GM18526 (cell line): Measurements from ENCODE around the gene DDTL.

Experiments used
- POLR2A ChIP-seq: IDR thresholded peaks from 3 replicates; pipeline ENCODE4 v1.6.1; 2011; ENCODE audit not compliant: insufficient read length; ENCODE audit errors: extremely low read depth

DDTL gene

DNA sequence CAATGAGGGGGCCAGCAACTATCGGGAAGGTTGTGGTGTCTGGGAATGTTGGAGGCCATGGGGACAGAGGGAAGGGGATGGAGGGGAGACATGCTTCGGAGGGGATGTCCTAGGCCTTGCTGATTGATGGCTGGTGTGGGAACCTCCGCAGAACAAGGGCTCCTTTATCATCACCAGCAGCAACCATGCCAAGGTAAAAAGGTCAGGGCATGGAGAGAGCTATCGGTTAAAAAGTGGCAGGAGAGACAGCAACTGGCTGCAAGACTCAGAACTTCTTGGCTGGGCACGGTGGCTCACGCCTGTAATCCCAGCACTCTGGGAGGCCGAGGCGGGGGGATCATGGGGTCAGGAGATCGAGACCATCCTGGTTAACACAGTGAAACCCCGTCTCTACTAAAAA lies 35.6 kb downstream of the DDTL start:
- no peak for TF ChIP-seq POLR2A

DNA sequence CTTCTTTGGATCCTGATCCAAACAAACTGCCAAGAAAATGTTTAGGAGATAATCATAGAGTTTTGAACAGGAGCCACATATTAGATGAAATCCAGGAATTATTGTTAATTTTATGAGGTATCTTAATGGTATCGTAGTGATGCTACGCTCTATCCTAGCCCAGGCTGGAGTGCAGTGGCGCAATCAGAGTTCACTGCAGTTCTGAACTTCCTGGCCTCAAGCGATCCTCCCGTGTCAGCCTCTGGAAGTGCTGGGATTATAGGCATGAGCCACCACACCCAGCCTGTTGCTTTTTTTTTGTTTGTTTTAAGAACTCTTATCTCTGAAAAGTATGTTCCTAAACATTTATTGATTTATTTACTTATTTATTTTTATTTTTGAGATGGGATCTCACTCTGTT lies 36.2 kb downstream of the DDTL start:
- TF ChIP-seq POLR2A, result no peak

DNA sequence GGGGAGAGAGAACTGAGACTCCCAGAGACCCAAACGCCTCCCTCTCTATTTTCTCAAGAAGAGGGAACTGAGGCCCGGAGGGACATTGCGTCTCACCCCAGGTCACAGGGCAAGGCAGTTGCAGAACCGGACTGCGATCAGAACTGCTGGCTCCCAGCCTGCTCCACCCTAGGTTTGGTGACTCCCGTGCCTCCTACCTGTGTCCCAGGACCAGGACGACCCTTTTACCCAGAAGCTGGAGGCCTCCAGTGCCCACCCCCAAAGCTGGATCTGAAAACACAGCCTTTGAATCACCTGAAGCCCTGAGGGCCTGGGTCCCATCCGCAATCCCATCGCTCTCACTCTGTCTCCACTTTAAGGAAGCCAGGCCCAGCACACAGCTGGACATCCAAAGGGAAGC lies 37.2 kb downstream of the DDTL start:
- no peak for TF ChIP-seq POLR2A

DNA sequence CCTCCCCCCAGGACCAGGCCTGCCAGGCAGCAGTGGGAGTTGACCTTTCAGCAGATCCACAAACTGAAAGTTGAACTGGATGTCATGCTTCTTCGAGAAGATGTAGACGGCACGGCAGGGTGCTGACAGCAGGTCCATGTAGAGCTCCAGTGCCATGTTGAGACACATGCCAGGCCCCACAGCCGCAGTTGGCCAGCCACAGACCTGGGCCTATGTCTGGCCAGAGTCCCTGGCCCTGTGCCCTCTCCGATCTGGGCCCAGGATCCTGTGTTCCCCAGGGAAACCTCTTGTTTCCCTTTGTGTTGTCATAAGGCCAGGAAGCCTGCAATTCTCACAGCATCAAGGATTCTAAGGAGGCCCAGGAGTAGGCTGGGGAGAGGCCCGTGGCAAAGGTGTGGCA lies 38.5 kb downstream of the DDTL start, which contains the start of gene GSTT4:
Gene GSTT4 (minus strand): TSS at position 253 of the 400 bp plus-strand sequence. CDS start 97 bp downstream, at position 156.
- TF ChIP-seq POLR2A, result no peak

DNA sequence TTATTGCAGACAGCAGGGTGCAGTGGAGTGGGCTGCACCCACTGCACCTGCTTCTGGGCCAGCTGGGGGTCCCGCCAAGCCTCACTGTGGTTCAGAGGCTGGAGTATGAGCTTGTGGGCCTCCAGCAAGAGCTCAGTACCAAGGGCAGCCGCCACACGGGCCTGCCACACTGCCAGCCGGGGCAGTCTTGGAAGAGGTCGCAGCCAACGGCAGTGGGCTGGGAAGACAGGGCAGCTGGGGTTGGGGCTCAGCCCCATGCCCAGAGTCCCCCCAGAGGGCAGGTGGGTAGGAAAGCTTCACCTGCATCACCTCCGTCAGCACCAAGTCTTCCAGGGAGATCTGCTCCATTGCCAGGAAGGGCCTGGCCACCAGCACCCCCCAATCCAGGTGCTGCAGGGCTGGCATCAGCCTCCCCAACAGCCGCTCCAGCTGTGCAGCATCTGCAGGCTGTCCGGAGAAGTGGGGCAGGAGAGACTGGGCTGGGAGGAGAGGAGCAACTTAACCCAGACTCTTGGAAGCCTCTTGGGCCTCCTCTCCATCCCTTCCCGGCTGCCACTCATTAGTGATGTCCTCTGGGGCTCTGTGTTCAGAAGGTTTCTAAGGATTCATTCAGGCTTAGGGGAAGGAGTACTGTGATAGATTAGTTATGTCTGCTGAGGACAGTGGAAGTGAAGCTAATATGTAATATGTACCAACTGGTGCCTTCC lies 39.7 kb downstream of the DDTL start:
- TF ChIP-seq POLR2A, result no peak

DNA sequence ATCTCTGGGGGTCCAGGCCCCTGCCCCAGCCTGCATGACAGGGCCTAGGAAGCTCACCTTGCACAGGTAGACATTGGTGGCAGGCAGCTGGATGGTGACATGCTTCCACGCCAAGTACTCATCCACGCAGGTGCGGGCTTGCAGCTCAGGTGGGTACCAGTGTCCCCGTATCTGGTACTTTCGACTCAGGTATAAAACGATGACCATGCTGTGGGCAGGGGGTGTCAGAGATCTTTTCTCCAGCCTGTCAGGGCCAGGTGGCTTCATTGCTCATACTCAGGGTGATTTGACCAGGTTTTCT lies 40.2 kb downstream of the DDTL start:
- TF ChIP-seq POLR2A, result no peak

DNA sequence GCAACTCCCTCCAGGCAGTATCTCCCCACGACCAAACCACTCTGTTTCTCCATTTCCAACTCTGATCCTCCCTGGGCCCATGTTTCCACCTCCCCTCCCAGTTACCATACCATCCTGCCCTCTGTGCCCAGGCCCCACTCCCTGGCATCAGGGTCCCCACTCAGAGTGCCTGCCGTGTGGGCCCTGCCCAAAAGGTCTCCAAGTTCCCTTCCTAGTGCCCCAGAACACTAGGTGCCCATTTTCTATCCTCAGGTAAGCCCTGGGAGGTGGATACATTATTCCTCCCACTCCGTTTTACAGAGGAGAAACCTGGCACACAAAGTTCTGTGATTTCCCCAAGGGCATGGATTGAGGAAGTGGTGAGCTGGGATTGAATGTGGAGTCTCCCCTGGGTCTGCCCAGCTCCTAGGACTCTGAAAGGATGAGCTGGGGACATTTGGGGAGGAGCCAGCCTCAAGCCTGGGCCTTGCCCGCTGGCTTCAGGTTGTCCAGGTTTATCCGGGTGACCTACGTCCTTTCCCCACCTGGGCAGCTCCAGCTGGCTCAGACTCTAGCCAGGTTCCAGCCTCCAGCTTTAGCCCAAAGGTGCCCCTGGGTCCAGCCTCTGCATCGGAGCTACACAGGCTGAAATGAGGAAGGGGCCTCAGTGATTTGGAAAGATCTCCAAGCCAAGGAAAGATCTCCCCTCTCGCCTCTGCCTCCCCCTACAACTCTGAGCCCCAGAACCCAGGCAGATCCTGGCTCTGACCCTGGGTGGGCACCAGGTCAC lies 40.7 kb downstream of the DDTL start:
- TF ChIP-seq POLR2A, result no peak

DNA sequence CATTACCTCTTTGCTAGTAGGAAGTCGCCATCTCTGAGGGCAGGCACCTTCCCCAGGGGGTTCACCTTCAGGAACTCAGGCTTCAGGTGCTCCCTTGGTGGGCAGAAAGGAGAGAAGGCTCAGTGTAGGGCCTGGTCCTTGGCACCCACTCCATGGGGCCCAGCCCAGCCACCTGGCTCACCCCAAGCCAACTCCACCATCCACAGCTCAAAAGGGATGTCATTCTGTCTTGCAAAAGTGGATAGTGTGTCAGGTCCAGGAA lies 41.3 kb downstream of the DDTL start:
- no peak for TF ChIP-seq POLR2A

DNA sequence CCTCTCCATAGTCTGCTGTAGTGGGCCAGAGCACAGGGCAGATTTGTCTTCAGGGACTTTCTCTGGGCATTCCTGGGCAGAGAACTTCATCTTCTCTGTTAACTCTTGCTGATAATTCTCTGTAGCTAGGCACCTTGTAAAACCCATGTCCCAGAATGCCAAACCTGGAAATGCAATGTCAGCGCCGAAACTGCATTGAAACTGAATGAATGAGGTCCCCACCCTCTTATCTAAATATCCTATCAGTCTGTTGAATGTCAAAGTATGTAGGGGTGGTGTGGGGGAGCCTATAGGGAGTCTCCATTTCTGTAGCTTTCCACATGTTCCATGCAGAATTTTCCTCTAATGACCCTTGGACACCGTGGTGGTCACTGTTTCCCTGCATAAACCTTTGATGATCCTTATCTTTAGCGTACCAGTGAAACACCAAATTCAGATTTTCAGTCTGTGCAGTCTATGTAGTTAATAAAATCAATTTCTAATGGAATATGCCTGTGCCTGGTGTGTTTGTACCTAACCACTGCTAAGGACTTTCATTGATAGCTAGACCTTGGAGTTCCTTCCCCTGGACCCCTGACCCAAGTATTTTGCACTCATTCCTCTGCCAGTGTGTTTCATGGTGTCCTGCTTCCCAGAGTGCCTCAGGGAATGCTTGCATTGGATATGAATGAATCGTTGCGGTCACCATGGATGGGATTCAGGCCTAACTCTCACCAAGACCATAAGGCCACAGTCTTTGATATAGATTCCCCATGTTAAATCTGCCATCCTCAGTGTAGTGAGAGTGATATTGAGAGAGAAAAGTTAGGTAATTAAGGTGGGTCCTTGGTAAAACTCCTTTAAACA lies 41.9 kb downstream of the DDTL start:
- no peak for TF ChIP-seq POLR2A

DNA sequence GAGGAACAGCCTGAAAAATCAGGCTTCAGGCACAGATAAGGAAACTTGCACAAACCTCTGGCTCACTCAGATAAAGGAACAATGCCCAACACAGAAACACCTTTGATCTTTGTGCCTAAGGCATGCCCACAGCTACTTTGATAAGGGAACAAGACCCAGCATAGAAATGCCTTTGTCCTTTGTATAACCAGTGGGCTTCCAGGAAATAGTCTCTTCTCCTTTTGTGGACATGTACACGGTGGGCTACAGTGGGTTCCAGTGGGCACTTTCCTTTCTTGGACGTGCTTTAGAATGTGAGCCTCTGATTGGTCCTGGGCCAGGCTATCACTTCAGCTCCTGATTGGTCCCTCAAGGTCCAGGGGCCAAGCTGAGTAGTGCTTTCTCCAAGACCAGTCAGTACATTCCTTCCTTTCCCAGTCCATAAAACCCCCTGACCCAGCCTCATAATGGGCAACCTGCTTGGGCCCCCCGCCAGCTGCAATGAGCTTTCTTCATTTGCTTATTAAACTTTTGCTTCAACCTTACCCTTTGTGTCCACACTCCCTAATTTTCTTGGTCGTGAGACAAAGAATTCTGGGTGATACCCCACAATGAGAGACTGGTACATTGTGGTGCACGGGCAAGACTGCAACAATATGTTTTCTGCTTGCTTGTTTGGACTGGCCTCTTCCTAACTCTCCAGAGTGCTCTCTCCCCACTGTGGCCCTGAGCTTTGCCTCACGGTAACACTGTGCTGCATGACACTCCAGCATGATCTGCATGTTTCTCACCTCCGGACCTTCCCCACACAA lies 42.7 kb downstream of the DDTL start:
- no peak for TF ChIP-seq POLR2A

DNA sequence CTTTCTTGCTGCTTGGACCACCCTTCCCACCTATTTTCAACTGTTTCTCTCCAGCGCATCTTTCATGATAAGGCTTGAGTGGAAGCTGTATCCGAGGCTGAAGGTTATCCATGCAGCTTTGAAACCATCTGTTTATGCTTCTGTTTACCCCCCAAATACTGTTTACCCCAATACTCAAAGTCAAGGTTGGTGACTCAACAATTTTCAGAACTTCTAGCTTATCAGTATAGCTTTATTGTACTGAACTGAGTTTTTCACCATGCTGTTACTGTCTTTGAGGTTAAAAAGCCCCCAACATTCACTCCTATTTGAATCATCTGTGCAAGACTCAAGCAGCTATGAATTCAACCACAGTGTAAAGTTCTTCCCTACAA lies 43.3 kb downstream of the DDTL start:
- TF ChIP-seq POLR2A, result no peak

DNA sequence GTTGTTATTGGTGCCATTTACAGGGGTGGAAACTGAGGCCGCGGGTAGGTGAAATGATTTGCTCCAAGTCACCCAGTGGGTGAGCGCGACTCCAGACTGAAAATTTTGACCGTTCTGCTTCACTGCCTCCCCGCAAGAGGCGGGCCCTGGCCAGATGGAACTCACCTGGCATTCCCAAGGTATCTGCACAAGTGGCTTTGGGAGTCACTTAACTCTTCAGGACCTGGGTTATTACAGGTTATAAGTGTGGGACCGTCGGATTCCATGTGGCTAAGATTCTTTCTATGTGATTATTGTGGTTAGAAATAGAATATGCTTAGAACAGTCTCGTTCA lies 45.0 kb downstream of the DDTL start:
- TF ChIP-seq POLR2A, result no peak

DNA sequence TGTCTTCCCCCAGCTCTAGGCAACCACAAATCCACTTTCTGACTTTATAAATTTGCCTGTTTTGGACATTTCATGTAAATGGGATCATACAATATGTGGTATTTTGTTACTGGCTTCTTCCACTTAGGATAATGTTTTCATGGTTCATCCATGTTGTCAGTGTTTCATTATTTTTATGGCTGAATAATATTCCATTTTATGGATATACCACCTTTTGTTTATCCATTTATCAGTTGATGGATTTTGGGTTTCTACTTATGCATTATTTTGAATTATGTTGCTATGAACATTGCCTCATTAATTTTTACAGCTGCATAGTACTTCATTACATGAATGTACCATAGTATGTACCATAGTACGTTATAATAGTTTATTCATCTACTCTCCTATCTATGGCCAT lies 49.5 kb downstream of the DDTL start:
- TF ChIP-seq POLR2A, result no peak

DNA sequence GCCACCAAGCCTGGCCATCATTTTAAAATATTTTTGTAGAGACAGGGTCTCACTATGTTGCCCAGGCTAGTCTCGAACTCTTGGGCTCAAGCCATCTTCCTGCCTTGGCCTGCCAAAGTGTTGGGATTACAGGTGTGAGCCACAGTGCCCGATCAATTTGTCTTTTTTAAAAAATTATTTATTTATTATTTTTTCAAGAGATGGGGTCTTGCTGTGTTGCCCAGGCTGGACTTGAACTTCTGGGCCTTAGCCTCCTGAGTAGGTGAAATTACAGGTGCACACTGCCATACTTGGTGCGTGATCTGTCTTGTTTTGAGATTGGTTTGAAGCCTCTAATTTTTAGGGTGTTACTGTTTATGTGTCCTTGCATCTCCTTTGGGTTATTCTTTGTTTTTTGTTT lies 54.6 kb downstream of the DDTL start:
- TF ChIP-seq POLR2A, result no peak
